Urinary bladder (tissue), 4 donors: Measurements from ENCODE around the gene ACACA. TPM values are rescaled to one million over a fixed set of nuclear protein-coding genes. Genes with fewer than 3 reads are reported as not detected.

Source experiments
- DNase-seq: peaks from one replicate; pipeline ENCODE4 v3.0.0-alpha.2; 2015; ENCODE audit errors: extremely low spot score
- H3K27ac ChIP-seq: one replicate; pipeline ENCODE4 v1.5.1; 2013; ENCODE audit warnings: low read depth, mild to moderate bottlenecking, moderate library complexity
- H3K36me3 ChIP-seq: one replicate; pipeline ENCODE4 v1.6.1; 2013; ENCODE audit warnings: mild to moderate bottlenecking, moderate library complexity; ENCODE audit not compliant: insufficient read depth
- H3K4me1 ChIP-seq: one replicate; pipeline ENCODE4 v1.6.1; 2013; ENCODE audit warnings: mild to moderate bottlenecking, moderate library complexity; ENCODE audit not compliant: insufficient read depth
- H3K4me3 ChIP-seq: one replicate; pipeline ENCODE4 v1.5.1; 2013; ENCODE audit warnings: low read depth, low read length
- WGBS: extraction: QIAGEN DNeasy Blood & Tissue Kit; methylation state at CpG from one replicate; pipeline ENCODE4 v1.1.7; 2013; 5-methylcytosine and 5-hydroxymethylcytosine counted together
- polyA plus RNA-seq: library from polyadenylated mRNA; stranded (reverse); fragments of 200-250 nt; gene quantifications from one replicate; pipeline ENCODE4 v1.2.3, GENCODE V29; 2013
- total RNA-seq: library from RNA; depleted of rRNA; stranded (reverse); fragments of >200 nt; gene quantifications from one replicate; pipeline ENCODE4 v1.2.3, GENCODE V29; 2014
- donor health status: healthy with polysubstance abuse.
- donor health status: healthy.

ACACA gene
- total and polyA plus RNA-seq, 2 donors: 31.7 to 70.6 TPM

- Histone ChIP-seq H3K27ac (no peak overlapping the region), H3K4me3 (no peak overlapping the region), H3K36me3 (no peaks in the 10 kb centered on the region), H3K4me1 (no peaks in the 10 kb centered on the region)
- WGBS: 96% methylated on average over 9 of the region's 9 CpGs
- DNase-seq: no peak
Observed at GRCh38 chr17:37098910-37099664, 307.5 kb downstream of the ACACA start.

- Histone ChIP-seq H3K4me3 (no peak overlapping the region), H3K4me1 (no peaks in the 10 kb centered on the region), H3K27ac (no peak overlapping the region), H3K36me3 (no peaks in the 10 kb centered on the region)
- no peak for DNase-seq
- WGBS: 89% methylated on average over 5 of the region's 5 CpGs
Observed at GRCh38 chr17:37098152-37098551, 308.5 kb downstream of the ACACA start.

- WGBS: 77% methylated on average over 2 of the region's 2 CpGs
- Histone ChIP-seq H3K27ac (no peak overlapping the region), H3K4me1 (no peaks in the 10 kb centered on the region), H3K4me3 (no peak overlapping the region), H3K36me3 (no peaks in the 10 kb centered on the region)
- DNase-seq: no peak
Observed at GRCh38 chr17:37097154-37097553, 309.5 kb downstream of the ACACA start.

- Histone ChIP-seq H3K4me3 (no peak overlapping the region), H3K36me3 (no peaks in the 10 kb centered on the region), H3K4me1 (peaks cover 2% of the 10 kb centered on the region), H3K27ac (no peak overlapping the region)
- DNase-seq: no peak
- 97% methylated on average over 2 of the region's 2 CpGs for WGBS
Observed at GRCh38 chr17:37096071-37096470, 310.6 kb downstream of the ACACA start.

- DNase-seq: no peak
- no peak overlapping the region for H3K4me3 ChIP-seq
- no peak overlapping the region for H3K27ac ChIP-seq
- 58% methylated on average over 4 of the region's 4 CpGs for WGBS
- no peaks in the 10 kb centered on the region for H3K36me3 ChIP-seq
- H3K4me1 ChIP-seq: peaks cover 3% of the 10 kb centered on the region
Observed at GRCh38 chr17:37094391-37094790, 312.2 kb downstream of the ACACA start.

GRCh38 chr17:37092701-37093100, 313.9 kb downstream of the ACACA start:
- Histone ChIP-seq H3K27ac (no peak overlapping the region), H3K4me3 (no peak overlapping the region), H3K36me3 (no peaks in the 10 kb centered on the region)

GRCh38 chr17:37092071-37092470, 314.6 kb downstream of the ACACA start:
- H3K4me3 ChIP-seq: no peak overlapping the region
- peaks cover 3% of the 10 kb centered on the region for H3K4me1 ChIP-seq
- no peak for DNase-seq
- WGBS: 90% methylated on average over 2 of the region's 2 CpGs
- no peaks in the 10 kb centered on the region for H3K36me3 ChIP-seq
- no peak overlapping the region for H3K27ac ChIP-seq

More at GRCh38 chr17:37092701-37093100, 313.9 kb downstream of the ACACA start:
- no peak for DNase-seq
- peaks cover 3% of the 10 kb centered on the region for H3K4me1 ChIP-seq

GRCh38 chr17:37090941-37091340, 315.7 kb downstream of the ACACA start:
- DNase-seq: no peak
- 64% methylated on average over 3 of the region's 3 CpGs for WGBS
- Histone ChIP-seq H3K36me3 (peaks cover 2% of the 10 kb centered on the region), H3K4me1 (peaks cover 3% of the 10 kb centered on the region), H3K4me3 (no peak overlapping the region), H3K27ac (no peak overlapping the region)

GRCh38 chr17:37089956-37090355, 316.7 kb downstream of the ACACA start:
- H3K4me1 ChIP-seq: peaks cover 3% of the 10 kb centered on the region
- DNase-seq: no peak
- H3K4me3 ChIP-seq: no peak overlapping the region
- 64% methylated on average over 7 of the region's 7 CpGs for WGBS
- H3K27ac ChIP-seq: no peak overlapping the region
- peaks cover 2% of the 10 kb centered on the region for H3K36me3 ChIP-seq

GRCh38 chr17:37088913-37089312, 317.7 kb downstream of the ACACA start:
- H3K27ac ChIP-seq: no peak overlapping the region
- peaks cover 2% of the 10 kb centered on the region for H3K36me3 ChIP-seq
- H3K4me1 ChIP-seq: peaks cover 3% of the 10 kb centered on the region
- H3K4me3 ChIP-seq: no peak overlapping the region
- 80% methylated on average over 11 of the region's 11 CpGs for WGBS
- DNase-seq: no peak

GRCh38 chr17:37088459-37088858, 318.2 kb downstream of the ACACA start:
- DNase-seq: peak; percentile 70
- WGBS: 67% methylated on average over 3 of the region's 3 CpGs
- no peak overlapping the region for H3K4me3 ChIP-seq
- peaks cover 3% of the 10 kb centered on the region for H3K4me1 ChIP-seq
- H3K36me3 ChIP-seq: peaks cover 2% of the 10 kb centered on the region
- no peak overlapping the region for H3K27ac ChIP-seq

GRCh38 chr17:37087683-37088082, 319.0 kb downstream of the ACACA start:
- no peak for DNase-seq
- H3K4me1 ChIP-seq: peaks cover 3% of the 10 kb centered on the region
- WGBS: 90% methylated on average over 5 of the region's 5 CpGs
- no peak overlapping the region for H3K4me3 ChIP-seq
- peaks cover 2% of the 10 kb centered on the region for H3K36me3 ChIP-seq
- no peak overlapping the region for H3K27ac ChIP-seq

GRCh38 chr17:37086948-37087347, 319.7 kb downstream of the ACACA start:
- no peak overlapping the region for H3K4me3 ChIP-seq
- peaks cover 2% of the 10 kb centered on the region for H3K36me3 ChIP-seq
- WGBS: 88% methylated on average over 3 of the region's 3 CpGs
- H3K4me1 ChIP-seq: peaks cover 3% of the 10 kb centered on the region
- H3K27ac ChIP-seq: no peak overlapping the region
- no peak for DNase-seq

GRCh38 chr17:37086334-37086733, 320.3 kb downstream of the ACACA start:
- no peak for DNase-seq
- no peak overlapping the region for H3K27ac ChIP-seq
- peaks cover 2% of the 10 kb centered on the region for H3K36me3 ChIP-seq
- no peak overlapping the region for H3K4me3 ChIP-seq
- 91% methylated on average over 3 of the region's 3 CpGs for WGBS
- H3K4me1 ChIP-seq: peaks cover 3% of the 10 kb centered on the region
